ENCODE data around the gene PPIH.
"Not testable (repeated sequence)": the region's sequence is repeated elsewhere in the genome, so short reads cannot be mapped to it uniquely, and the experiment has no call there.

Gene PPIH

DNA sequence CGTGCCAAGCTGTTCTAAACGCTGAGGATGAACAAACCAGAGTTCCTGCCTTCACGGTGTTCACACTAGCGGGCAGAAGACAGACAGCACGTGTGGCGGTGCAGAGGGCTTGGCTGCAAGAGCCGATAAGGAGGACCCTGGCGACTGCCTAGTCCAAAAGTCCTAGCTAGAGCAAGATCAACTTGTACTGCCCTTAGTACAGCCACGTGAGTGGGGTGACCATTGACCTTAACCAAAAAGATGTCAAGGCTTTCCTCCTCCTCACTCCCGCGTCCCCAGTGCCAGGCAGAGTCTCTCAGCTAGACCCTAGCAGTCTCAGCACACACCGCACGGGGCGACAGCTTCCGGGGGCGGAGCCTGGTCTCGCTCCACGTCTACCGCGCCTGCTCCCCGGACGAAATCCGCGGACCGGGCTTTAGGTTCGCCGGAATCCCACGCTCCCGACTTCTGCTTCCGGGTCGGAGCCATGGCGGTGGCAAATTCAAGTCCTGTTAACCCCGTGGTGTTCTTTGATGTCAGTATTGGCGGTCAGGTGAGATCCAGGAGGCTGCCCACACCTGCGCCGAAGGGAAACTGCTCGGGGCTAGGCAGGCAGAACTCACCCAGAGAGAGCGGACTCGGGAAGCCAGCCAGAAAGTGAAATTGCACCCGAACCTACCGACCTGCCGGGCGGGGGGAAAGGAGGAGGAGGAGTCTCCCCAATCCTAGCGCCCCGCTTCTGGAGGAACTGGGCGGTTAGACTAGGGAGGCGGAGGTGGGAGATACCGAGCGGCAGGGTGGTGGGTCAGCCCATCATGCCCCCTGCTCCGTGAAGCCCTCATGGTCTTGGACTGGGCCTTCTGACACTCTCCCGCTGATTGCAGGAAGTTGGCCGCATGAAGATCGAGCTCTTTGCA lies at the start of gene PPIH:
Gene PPIH, plus strand, starts transcription at position 443 of the 896 bp plus-strand sequence. Its CDS starts 24 bp downstream, at position 467.
- DNase-seq = peak; percentile 90

DNA sequence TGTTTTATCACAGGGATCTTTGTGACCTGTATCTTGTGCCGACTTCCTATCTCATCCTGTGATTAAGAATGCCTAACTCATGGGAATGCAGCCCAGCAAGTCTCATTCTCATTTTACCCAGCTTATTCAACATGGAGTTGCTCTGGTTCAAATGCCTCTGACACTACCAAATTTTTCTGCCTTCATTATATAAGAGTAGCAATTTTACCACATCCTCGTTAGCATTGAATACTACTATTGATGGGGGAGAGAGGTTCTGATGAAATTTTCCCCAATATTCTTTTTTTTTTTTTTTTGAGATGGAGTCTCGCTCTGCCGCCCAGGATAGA lies 44.5 kb upstream of the PPIH start:
- no peak for DNase-seq

- DNase-seq = no peak
These were observed 39.4 kb upstream of the PPIH start for GRCh38 chr1:42618866-42619265.

- no peak for DNase-seq
These were observed 37.9 kb upstream of the PPIH start for GRCh38 chr1:42620307-42620706.

DNA sequence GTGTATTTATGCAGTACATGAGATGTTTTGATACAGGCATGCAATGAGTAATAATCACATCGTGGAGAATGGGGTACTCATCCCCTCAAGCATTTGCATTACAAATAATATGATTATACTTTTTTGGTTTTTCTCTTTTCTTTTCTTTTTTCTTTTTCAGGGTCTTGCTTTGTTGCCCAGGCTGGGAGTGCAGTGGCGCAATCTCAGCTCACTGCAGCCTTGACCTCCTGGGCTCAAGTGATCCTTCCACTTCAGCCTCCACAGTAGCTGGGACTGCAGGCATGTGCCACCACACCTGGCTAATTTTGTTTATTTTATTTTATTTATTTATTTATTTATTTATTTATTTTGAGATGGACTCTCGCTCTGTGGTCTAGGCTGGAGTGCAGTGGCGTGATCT lies 37.0 kb upstream of the PPIH start:
- DNase-seq = not testable (repeated sequence)

DNA sequence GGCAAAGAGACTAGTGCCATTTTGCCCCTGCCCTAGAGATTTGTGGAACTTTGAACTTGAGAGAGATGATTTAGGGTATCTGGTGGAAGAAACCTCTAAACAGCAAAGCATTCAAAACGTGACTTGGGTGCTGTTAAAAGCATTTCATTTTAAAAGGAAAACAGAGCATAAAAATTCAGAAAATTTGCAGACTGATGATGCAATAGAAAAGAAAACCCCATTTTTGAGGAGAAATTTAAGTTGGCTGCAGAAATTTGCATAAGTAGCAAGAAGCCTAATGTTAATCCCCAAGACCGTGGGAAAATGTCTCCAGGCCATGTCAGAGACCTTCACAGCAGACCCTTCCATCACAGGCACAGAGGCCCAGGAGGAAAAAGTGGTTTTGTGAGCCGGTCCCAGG lies 31.0 kb upstream of the PPIH start:
- not testable (repeated sequence) for DNase-seq

DNA sequence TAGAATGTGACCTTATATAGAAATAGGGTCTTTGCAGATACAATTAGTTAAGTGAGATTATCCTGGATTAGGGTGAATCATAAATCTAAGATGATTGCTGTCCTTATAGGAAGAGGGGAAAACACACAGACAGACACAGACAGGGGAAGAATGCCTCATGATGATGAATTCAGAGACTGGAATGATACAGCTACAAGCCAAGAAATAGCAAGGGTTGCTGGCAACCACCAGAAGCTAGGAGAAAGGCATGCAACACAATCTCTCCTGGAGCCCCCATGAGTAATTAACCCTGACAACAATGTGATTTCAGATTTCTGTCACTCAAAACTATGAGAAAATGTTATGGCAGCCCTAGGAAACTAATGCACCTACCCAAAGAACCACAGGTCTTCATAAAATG lies 19.1 kb upstream of the PPIH start:
- peak; percentile 16 for DNase-seq

GRCh38 chr1:42646056-42646455 lies 12.2 kb upstream of the PPIH start:
- no peak for DNase-seq

- peak; percentile 38 for DNase-seq
These were observed 1.0 kb upstream of the PPIH start for GRCh38 chr1:42657201-42657600.

- DNase-seq = no peak
These were observed 684 bp downstream of the PPIH start for GRCh38 chr1:42658877-42659337.

DNA sequence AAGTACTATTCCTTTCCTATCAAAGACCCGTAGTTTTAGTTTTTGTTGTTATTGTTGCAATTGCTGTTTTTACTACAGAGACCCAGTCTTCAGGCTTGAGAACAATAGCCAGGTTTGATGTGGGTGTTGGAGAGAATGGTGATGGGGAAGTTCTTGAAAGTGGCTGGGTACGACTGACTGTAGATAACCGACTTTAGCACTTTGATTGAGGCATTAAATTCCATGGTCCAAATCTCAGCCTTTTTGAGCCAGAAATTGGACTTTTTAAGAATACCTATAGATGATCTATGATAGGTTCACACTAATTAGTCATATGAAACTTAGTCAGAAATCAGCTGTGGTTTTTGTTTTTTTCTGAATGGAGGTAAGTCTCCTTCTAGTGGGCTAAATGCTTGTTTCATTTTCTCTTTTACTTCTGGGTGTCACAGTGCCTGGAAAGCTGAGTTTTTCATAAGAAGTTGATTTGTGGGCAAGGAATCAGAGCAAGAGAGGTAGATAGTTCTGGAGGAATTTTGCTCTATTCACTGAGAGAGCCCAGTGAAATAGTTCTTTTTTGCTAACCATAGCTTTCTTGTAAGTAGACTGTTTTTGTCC lies 2.8 kb downstream of the PPIH start:
- no peak for DNase-seq

GRCh38 chr1:42669936-42670335 lies 11.7 kb downstream of the PPIH start:
- no peak for DNase-seq

- no peak for DNase-seq
These were observed 12.2 kb downstream of the PPIH start for GRCh38 chr1:42670425-42670824.

DNA sequence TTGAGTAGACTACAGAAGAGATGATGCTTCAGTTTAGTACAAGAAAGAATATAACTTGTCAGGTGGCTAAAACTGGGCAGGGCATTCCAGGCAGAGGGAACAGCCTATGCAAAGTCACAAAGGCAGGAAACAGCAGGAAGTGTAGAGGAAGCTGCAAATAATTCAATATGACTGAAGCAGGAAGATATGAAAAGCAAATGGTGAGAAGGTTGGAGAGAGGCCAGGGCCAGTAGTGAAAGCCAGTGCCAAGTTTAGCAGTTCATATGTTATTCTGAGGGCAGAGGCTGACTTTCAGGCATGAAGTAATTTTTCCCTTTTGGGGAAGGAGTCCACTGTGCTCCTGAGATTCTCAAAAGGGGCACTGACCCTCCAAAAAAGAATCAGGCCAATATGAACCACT lies 16.0 kb downstream of the PPIH start:
- DNase-seq = no peak

GRCh38 chr1:42674682-42675081 lies 16.5 kb downstream of the PPIH start:
- no peak for DNase-seq

DNA sequence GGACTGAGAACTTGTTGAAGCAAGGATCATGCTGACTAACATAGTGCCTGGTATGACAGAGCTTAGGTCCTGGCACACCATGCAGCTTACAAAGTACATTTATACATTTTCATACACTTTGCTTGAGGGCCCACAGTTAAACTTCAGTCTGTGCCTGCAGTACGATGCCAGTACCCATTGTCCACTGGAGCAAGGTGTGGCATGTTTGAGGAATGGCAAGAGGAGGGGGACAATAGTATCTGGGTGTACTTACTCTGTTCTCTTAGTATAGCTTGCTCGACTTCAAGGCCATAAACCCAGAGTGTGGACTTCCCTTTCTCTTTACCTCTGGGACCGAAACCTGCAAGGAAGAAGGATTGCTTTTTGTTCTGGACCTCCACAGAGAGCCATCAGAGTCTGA lies 17.2 kb downstream of the PPIH start:
- DNase-seq = no peak

GRCh38 chr1:42676534-42677087 lies 18.4 kb downstream of the PPIH start:
- DNase-seq = no peak

GRCh38 chr1:42679364-42679983 lies 21.3 kb downstream of the PPIH start:
- DNase-seq = no peak

DNA sequence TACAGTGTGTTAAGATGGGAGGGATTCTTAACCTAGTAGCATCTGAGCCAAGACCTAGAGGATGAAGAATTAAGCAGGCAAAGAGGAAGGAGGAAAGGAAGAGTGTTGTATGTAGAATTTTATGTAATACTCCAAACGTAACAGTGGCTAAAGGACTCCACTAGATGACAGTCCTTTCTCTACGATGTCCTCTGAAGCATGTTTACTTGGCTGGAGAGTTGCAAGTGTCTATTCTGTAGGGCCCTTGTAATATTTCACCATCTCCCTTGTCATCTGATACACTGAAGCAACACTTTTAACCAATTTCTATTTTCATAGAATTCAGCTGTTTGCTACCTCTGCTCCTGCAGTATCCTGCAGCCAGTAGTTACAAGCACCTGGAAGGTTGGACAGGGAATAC lies 21.8 kb downstream of the PPIH start:
- no peak for DNase-seq

- DNase-seq = no peak
These were observed 22.9 kb downstream of the PPIH start for GRCh38 chr1:42680921-42681683.

- DNase-seq = peak; percentile 97
These were observed 23.7 kb downstream of the PPIH start, which contains the start of gene YBX1 for GRCh38 chr1:42681741-42682483. Gene YBX1 (plus strand): TSS chr1:42682418. CDS start chr1:42682566, 148 bp downstream.

DNA sequence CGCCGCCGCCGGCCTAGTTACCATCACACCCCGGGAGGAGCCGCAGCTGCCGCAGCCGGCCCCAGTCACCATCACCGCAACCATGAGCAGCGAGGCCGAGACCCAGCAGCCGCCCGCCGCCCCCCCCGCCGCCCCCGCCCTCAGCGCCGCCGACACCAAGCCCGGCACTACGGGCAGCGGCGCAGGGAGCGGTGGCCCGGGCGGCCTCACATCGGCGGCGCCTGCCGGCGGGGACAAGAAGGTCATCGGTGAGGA lies 24.2 kb downstream of the PPIH start:
- not testable (repeated sequence) for DNase-seq
